ENCODE data around the gene CD1B.
"Not testable (repeated sequence)": the region's sequence is repeated elsewhere in the genome, so short reads cannot be mapped to it uniquely, and the experiment has no call there.

- TF ChIP-seq, protein P1, sequence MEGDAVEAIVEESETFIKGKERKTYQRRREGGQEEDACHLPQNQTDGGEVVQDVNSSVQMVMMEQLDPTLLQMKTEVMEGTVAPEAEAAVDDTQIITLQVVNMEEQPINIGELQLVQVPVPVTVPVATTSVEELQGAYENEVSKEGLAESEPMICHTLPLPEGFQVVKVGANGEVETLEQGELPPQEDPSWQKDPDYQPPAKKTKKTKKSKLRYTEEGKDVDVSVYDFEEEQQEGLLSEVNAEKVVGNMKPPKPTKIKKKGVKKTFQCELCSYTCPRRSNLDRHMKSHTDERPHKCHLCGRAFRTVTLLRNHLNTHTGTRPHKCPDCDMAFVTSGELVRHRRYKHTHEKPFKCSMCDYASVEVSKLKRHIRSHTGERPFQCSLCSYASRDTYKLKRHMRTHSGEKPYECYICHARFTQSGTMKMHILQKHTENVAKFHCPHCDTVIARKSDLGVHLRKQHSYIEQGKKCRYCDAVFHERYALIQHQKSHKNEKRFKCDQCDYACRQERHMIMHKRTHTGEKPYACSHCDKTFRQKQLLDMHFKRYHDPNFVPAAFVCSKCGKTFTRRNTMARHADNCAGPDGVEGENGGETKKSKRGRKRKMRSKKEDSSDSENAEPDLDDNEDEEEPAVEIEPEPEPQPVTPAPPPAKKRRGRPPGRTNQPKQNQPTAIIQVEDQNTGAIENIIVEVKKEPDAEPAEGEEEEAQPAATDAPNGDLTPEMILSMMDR (IDR thresholded peaks at IDR 0.05) = not testable (repeated sequence)
- TF ChIP-seq POLR2A (IDR thresholded peaks at IDR 0.05) = not testable (repeated sequence)
Measured at GRCh38 chr1:158374101-158374500, 42.8 kb upstream of the CD1B start.
